WTC11 (cell line): ENCODE data around the gene RENBP. TPM values are rescaled to one million over a fixed set of nuclear protein-coding genes. Genes with fewer than 3 reads are reported as not detected.

Experiments
- ATAC-seq: fragments of 200-7000 bp; cut with Tn5 transposase; 2 replicates; pipeline ENCODE4 v1.10.0; 2021; ENCODE audit warnings: mild to moderate bottlenecking, moderate library complexity
- CTCF ChIA-PET: fragments of 300-600 bp; sonication (Branson Sonifier 250); formaldehyde crosslinking; loops from one replicate; lab custom pipeline; 2021; ENCODE audit warnings: antibody characterized with exemption; lab: Charles Lee
- POLR2A ChIA-PET: fragments of 350-600 bp; sonication (Branson Sonifier 250); formaldehyde crosslinking; loops from one replicate; lab custom pipeline; 2021; ENCODE audit warnings: antibody characterized with exemption; lab: Charles Lee
- DNase-seq: peaks from one replicate; pipeline ENCODE4 v3.0.0; 2021; ENCODE audit warnings: low spot score
- H3K27ac Mint-ChIP-seq: 2 replicates; pipeline ENCODE4 v1.8.0; 2021; ENCODE audit warnings: mixed read lengths
- H3K27me3 Mint-ChIP-seq: 2 replicates; pipeline ENCODE4 v1.8.0; 2021; ENCODE audit warnings: low read depth, mild to moderate bottlenecking, moderate library complexity, mixed read lengths
- H3K36me3 Mint-ChIP-seq: 2 replicates; pipeline ENCODE4 v1.8.0; 2021; ENCODE audit warnings: mixed read lengths
- H3K4me1 Mint-ChIP-seq: 2 replicates; pipeline ENCODE4 v1.8.0; 2022; ENCODE audit warnings: mixed read lengths
- H3K4me3 Mint-ChIP-seq: 2 replicates; pipeline ENCODE4 v1.8.0; 2021; ENCODE audit warnings: mild to moderate bottlenecking, moderate library complexity, mixed read lengths
- H3K9me3 Mint-ChIP-seq: 2 replicates; pipeline ENCODE4 v1.8.0; 2021; ENCODE audit warnings: mixed read lengths
- AFF4 ChIP-seq: sonication (generic); formaldehyde crosslinking; IDR thresholded peaks from 2 replicates; pipeline ENCODE4 v1.8.1; 2023; ENCODE audit warnings: mild to moderate bottlenecking, missing genetic modification reagents, borderline replicate concordance
- ATF1 ChIP-seq: sonication (generic); formaldehyde crosslinking; IDR thresholded peaks from 2 replicates; pipeline ENCODE4 v1.8.1; 2023; ENCODE audit warnings: mild to moderate bottlenecking, moderate library complexity, missing genetic modification reagents
- E2F1 ChIP-seq: sonication (generic); formaldehyde crosslinking; IDR thresholded peaks from 2 replicates; pipeline ENCODE4 v1.8.0; 2022; ENCODE audit warnings: mild to moderate bottlenecking, missing genetic modification reagents
- E2F4 ChIP-seq: sonication (generic); formaldehyde crosslinking; IDR thresholded peaks from 2 replicates; pipeline ENCODE4 v1.8.1; 2022; ENCODE audit warnings: low read depth, mild to moderate bottlenecking, moderate library complexity, missing genetic modification reagents, borderline replicate concordance
- EMX1 ChIP-seq: fragments of 250-450 bp; sonication (Bioruptor Pico); IDR thresholded peaks from 2 replicates; pipeline ENCODE4 v1.8.0; 2021; ENCODE audit warnings: mild to moderate bottlenecking
- FOXK1 ChIP-seq: sonication (generic); formaldehyde crosslinking; IDR thresholded peaks from 2 replicates; pipeline ENCODE4 v1.8.0; 2022; ENCODE audit warnings: mild to moderate bottlenecking, moderate library complexity, missing genetic modification reagents
- HMGA2 ChIP-seq: fragments of 250-450 bp; sonication (Bioruptor Pico); IDR thresholded peaks from 2 replicates; pipeline ENCODE4 v1.4.0; 2021; ENCODE audit warnings: mild to moderate bottlenecking, moderate library complexity
- HMGXB4 ChIP-seq: sonication (generic); formaldehyde crosslinking; IDR thresholded peaks from 2 replicates; pipeline ENCODE4 v1.8.1; 2023; ENCODE audit warnings: mild to moderate bottlenecking, moderate library complexity, missing genetic modification reagents
- RORB ChIP-seq: fragments of 250-450 bp; sonication (Bioruptor Pico); IDR thresholded peaks from 2 replicates; pipeline ENCODE4 v1.9.0; 2021; ENCODE audit warnings: mild to moderate bottlenecking
- TCF7 ChIP-seq: sonication (generic); formaldehyde crosslinking; IDR thresholded peaks from 2 replicates; pipeline ENCODE4 v1.8.0; 2022; ENCODE audit warnings: mild to moderate bottlenecking, low read depth, missing genetic modification reagents, moderate library complexity
- TP53 ChIP-seq: sonication (generic); formaldehyde crosslinking; IDR thresholded peaks from 2 replicates; pipeline ENCODE4 v1.8.1; 2023; ENCODE audit warnings: mild to moderate bottlenecking, missing genetic modification reagents
- ZNF396 ChIP-seq: fragments of 250-450 bp; sonication (Bioruptor Pico); IDR thresholded peaks from 2 replicates; pipeline ENCODE4 v1.8.0; 2021; ENCODE audit warnings: mild to moderate bottlenecking, moderate library complexity, borderline replicate concordance
- total RNA-seq: library from RNA; stranded (reverse); gene quantifications from 3 replicates; pipeline ENCODE4 v1.2.3, GENCODE V29; 2021
- TF ChIP-seq, protein P1 (sequence below): sonication (generic); formaldehyde crosslinking; conservative IDR thresholded peaks from 2 replicates; pipeline ENCODE4 v1.8.1; 2022; ENCODE audit warnings: mild to moderate bottlenecking, missing genetic modification reagents
- TF ChIP-seq, protein P2 (sequence below): sonication (generic); formaldehyde crosslinking; IDR thresholded peaks from 2 replicates; pipeline ENCODE4 v1.8.1; 2023; ENCODE audit warnings: mild to moderate bottlenecking, missing genetic modification reagents, moderate library complexity

RENBP gene
- total RNA-seq, 1 experiment from 2014 or later: 14.0 TPM

GRCh38 chrX:153921070-153921469 lies 23.4 kb downstream of the RENBP start:
- H3K9me3 Mint-ChIP-seq: no peaks in the 10 kb centered on the region
- no peak overlapping the region for H3K4me3 Mint-ChIP-seq
- POLR2A ChIA-PET: no interaction called here
- ATAC-seq: no peak
- H3K27ac Mint-ChIP-seq: no peak overlapping the region
- TF ChIP-seq ATF1 (CRISPR knock-in tag) (no peak), FOXK1 (CRISPR knock-in tag) (no peak)
- TF ChIP-seq, protein P1, sequence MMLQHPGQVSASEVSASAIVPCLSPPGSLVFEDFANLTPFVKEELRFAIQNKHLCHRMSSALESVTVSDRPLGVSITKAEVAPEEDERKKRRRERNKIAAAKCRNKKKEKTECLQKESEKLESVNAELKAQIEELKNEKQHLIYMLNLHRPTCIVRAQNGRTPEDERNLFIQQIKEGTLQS (CRISPR knock-in tag): no peak
- no peaks in the 10 kb centered on the region for H3K27me3 Mint-ChIP-seq
- CTCF ChIA-PET: interaction anchor here (1.6 kb wide), 1 partner anchor 34 kb away, joined by 4 read pairs; no protein-coding TSS in a partner anchor
- peaks cover 23% of the 10 kb centered on the region for H3K4me1 Mint-ChIP-seq
- no peak for DNase-seq
- H3K36me3 Mint-ChIP-seq: peaks cover 17% of the 10 kb centered on the region

GRCh38 chrX:153920546-153920945 lies 23.9 kb downstream of the RENBP start:
- POLR2A ChIA-PET: no interaction called here
- CTCF ChIA-PET: interaction anchor here (1.6 kb wide), 1 partner anchor 33 kb away, joined by 4 read pairs; no protein-coding TSS in a partner anchor
- DNase-seq: no peak

More at GRCh38 chrX:153920546-153920945, 23.9 kb downstream of the RENBP start:
- Mint-ChIP-seq H3K4me3 (no peak overlapping the region), H3K27me3 (no peaks in the 10 kb centered on the region), H3K4me1 (peaks cover 21% of the 10 kb centered on the region), H3K9me3 (no peaks in the 10 kb centered on the region), H3K36me3 (peaks cover 22% of the 10 kb centered on the region), H3K27ac (no peak overlapping the region)
- no peak for TF ChIP-seq TP53
- TF ChIP-seq, protein P2, sequence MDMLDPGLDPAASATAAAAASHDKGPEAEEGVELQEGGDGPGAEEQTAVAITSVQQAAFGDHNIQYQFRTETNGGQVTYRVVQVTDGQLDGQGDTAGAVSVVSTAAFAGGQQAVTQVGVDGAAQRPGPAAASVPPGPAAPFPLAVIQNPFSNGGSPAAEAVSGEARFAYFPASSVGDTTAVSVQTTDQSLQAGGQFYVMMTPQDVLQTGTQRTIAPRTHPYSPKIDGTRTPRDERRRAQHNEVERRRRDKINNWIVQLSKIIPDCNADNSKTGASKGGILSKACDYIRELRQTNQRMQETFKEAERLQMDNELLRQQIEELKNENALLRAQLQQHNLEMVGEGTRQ (CRISPR knock-in tag): no peak
- TF ChIP-seq E2F1 (CRISPR knock-in tag): no peak
- TF ChIP-seq ZNF396: no peak
- no peak for TF ChIP-seq AFF4 (CRISPR knock-in tag)
- TF ChIP-seq E2F4 (CRISPR knock-in tag): no peak
- TF ChIP-seq RORB (CRISPR knock-in tag): no peak
- no peak for TF ChIP-seq HMGA2
- TF ChIP-seq EMX1 (CRISPR knock-in tag): no peak
- no peak for TF ChIP-seq HMGXB4 (CRISPR knock-in tag)
- TF ChIP-seq TCF7 (CRISPR knock-in tag): no peak
- ATAC-seq: no peak
